GM12891 (cell line): ENCODE data around the gene MYO9A.

Source experiments
- DNase-seq: peaks from one replicate; pipeline ENCODE4 v3.0.0; 2011; ENCODE audit warnings: low spot score; ENCODE audit not compliant: insufficient read length
- FAIRE-seq: peaks from 2 replicates; lab custom pipeline; 2011; peaks lifted over from hg19 to GRCh38; lab: Jason Lieb, UNC
- PAX5 ChIP-seq: IDR thresholded peaks from 2 replicates; pipeline ENCODE4 v1.6.1; 2011; ENCODE audit warnings: low read length, moderate library complexity, mild to moderate bottlenecking; ENCODE audit not compliant: insufficient read depth, severe bottlenecking
- POLR2A ChIP-seq: IDR thresholded peaks from 2 replicates; pipeline ENCODE4 v1.6.1; 2011; ENCODE audit warnings: low read depth, low read length, control low read depth
- POLR2AphosphoS5 ChIP-seq: IDR thresholded peaks from 2 replicates; pipeline ENCODE4 v1.6.1; 2011; ENCODE audit warnings: low read depth, low read length, control low read depth
- POU2F2 ChIP-seq: IDR thresholded peaks from 2 replicates; pipeline ENCODE4 v1.6.1; 2011; ENCODE audit warnings: low read depth, mild to moderate bottlenecking, control low read depth, low read length, moderate library complexity
- SPI1 ChIP-seq: IDR thresholded peaks from 2 replicates; pipeline ENCODE4 v1.6.1; 2011; ENCODE audit warnings: low read depth, low read length, control low read depth
- TAF1 ChIP-seq: IDR thresholded peaks from 2 replicates; pipeline ENCODE4 v1.6.1; 2011; ENCODE audit warnings: low read depth, low read length, control low read depth

The MYO9A gene

DNA sequence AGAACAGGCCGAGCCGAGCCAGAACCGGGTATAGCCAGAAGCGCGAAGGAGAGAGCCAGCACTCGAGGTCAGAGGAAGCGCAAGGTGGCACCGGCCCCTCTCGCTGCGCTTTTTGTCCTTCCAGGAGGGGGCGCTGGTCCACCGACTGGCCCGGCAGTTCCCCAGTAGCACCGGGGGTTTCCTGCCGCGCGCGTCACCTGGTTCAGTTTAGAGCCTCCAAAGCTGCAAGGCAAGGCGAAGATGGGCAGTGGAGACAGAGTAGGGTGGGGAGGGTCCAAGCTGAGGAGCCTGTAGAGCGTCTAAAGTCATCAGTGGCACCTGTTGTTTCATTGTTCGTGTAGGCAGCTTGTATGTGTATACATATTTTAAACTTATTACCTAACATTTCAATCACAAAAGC is 315.2 kb downstream of the MYO9A start:
- DNase-seq = no peak
- no peak for FAIRE-seq
- no peak for TF ChIP-seq POLR2AphosphoS5
- TF ChIP-seq POU2F2 = no peak
- TF ChIP-seq SPI1 = no peak
- TF ChIP-seq TAF1 = no peak
- TF ChIP-seq POLR2A = no peak
- TF ChIP-seq PAX5 = no peak

DNA sequence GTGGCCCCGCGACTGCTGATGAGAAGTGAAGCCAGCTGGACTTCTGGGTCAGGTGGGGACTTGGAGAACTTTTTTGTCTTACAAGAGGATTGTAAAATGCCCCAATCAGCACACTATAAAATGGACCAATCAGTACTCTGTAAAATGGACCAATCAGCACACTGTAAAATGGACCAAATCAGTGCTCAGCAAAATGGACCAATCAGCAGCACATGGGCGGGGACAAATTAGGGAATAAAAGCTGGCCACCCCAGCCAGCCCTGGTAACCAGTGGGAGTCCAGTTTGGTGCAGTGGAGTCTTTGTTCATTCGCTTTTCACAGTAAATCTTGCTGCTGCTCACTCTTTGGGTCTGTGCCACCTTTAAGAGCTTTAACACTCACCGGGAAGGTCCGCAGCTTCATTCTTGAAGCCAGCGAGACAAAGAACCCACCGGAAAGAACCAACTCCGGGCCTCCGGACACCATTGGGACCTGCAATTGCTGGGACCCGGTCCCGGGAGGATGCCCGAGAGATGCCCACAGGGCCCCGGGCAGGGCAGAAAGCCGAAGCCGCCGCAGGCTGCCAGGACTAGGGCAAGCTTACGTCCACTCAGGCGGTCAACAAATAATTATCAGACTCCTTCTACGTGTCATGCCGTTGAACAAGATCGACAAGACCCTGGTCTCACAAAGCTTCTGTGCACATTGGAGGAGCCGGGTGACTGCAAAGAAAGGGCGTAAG is 315.9 kb downstream of the MYO9A start:
- TF ChIP-seq POLR2AphosphoS5 = no peak
- no peak for TF ChIP-seq PAX5
- no peak for TF ChIP-seq POU2F2
- no peak for TF ChIP-seq SPI1
- no peak for TF ChIP-seq TAF1
- TF ChIP-seq POLR2A = no peak
- DNase-seq = no peak
- FAIRE-seq = no peak

DNA sequence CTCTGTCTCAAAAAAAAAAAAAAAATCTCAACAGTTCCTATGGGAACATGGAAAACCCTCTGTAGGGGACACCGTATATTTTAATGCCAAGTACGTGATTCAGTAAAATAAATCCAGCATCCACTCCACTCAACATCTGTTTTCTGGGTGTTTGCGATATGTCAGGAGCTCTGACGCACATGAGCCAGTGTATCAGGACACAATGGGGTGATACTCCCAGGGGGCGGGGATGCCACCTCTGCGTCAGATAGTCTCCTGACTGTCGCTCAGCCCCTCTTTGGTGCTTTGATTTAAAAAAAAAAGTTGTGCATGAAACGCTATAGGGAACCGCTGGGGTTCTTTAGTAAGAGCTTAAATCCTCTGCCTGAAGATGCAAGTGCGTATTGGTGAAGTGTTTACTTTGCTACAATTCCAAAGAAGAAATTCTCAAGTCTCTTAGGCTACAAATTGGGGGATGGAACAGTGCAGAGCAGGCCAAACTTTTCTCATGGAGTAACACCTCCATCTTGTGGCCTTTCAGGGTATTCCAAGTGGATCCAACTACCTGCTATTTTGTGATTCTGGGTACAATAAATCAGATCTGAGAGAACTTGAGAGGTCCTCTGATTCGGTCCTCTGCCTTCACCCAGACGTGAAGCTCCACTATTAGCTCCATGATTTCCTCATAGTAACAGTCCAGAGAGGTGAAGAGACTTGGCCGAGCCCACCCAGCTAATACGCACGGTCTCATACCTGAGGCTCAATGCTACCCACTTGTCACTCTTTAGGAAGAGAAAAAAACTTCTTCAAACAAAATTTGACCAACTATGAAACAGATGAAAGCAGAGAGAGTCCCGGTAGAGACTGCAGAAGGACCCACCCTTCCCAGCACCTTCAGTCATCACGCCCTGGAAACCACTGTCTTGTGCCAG is 316.9 kb downstream of the MYO9A start:
- TF ChIP-seq TAF1 = no peak
- no peak for TF ChIP-seq POLR2A
- no peak for TF ChIP-seq POLR2AphosphoS5
- no peak for TF ChIP-seq POU2F2
- TF ChIP-seq SPI1 = no peak
- TF ChIP-seq PAX5 = no peak
- peak; percentile 83 for FAIRE-seq
- DNase-seq = peak; percentile 53

DNA sequence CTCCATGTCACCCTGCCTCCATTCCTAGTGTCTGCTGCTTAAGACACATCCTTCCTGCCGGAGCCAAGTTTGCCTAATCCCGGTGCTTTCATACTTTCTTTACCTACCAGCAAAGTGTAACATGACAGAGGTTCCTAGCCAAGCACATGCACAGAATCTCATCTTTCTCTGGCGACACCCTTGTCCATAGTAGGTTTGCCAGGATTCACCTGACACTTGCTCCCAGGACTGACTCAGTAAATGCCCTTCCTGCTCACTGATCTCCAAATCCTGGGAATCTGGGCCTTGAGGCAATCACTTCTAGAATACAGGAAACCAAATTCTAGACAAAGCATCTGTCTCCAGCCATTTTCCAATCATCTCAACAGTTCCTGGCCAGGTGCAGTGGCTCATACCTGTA is 317.8 kb downstream of the MYO9A start:
- no peak for TF ChIP-seq POU2F2
- TF ChIP-seq TAF1 = no peak
- TF ChIP-seq PAX5 = no peak
- no peak for TF ChIP-seq POLR2A
- TF ChIP-seq POLR2AphosphoS5 = no peak
- no peak for TF ChIP-seq SPI1
- DNase-seq = no peak
- FAIRE-seq = no peak

DNA sequence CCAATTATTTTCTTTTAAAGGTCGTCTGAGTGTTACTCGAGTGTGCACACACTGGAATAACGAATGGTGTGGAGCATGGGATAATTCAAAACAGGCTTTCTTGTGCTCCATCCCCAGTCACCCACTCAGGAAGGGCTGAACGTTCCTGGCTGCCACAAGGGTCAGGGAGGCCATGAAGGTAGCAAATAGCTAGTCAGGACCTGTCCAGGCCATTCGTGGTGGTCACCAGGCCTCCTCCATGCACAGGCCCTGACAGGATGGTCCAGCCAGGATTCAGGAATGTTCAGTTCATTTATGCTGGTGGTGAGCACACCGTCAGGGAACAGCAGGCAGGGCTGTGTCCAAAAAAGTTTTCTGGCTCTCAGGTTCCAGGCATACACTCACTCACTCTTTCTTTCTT is 319.3 kb downstream of the MYO9A start:
- no peak for FAIRE-seq
- TF ChIP-seq TAF1 (no peak), SPI1 (no peak), POLR2AphosphoS5 (no peak), POU2F2 (no peak), POLR2A (no peak)
- no peak for DNase-seq

DNA sequence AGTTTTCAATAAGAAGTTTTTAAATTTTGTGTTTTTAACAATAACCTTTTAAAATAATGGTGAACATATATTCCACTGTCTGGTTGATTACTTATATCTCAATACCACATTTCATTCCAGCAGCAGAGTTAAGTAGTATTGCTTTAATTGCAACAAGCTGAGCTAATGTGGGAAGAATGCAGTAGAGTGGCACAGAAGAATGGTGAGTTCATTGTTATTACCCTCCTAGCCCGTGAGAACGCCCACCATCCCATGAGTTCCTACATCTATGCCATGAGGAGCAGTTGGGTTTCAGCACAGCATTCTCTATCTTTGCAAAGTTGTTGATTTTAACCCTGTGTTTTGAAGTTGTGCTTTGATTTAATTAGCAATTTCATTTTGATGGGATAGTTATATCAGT is 325.4 kb downstream of the MYO9A start:
- no peak for DNase-seq
- TF ChIP-seq POU2F2 (no peak), POLR2AphosphoS5 (no peak), PAX5 (no peak), POLR2A (no peak), SPI1 (no peak), TAF1 (no peak)
- FAIRE-seq = no peak

DNA sequence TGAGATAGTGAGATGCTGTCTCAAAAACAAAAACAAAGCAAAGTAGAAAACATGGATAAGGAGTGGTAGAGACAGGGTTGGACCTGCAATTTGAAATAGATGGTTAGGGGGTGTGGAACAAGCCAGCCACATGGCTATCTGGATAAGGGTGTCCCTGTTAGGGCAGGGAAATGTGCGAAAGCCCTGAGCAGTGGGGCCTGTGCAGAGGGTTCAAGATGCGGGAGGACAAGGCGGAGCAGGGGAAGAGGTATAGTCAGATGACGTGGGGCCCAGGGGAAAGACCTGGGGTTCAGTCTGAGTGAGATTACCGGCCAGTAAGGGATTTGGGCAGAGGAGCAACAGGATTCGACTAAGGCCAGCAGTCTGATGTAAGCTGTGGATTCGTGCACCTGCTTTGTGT is 326.0 kb downstream of the MYO9A start:
- no peak for TF ChIP-seq PAX5
- TF ChIP-seq POLR2AphosphoS5 = no peak
- TF ChIP-seq SPI1 = no peak
- no peak for TF ChIP-seq TAF1
- no peak for TF ChIP-seq POLR2A
- no peak for TF ChIP-seq POU2F2
- no peak for FAIRE-seq
- no peak for DNase-seq

DNA sequence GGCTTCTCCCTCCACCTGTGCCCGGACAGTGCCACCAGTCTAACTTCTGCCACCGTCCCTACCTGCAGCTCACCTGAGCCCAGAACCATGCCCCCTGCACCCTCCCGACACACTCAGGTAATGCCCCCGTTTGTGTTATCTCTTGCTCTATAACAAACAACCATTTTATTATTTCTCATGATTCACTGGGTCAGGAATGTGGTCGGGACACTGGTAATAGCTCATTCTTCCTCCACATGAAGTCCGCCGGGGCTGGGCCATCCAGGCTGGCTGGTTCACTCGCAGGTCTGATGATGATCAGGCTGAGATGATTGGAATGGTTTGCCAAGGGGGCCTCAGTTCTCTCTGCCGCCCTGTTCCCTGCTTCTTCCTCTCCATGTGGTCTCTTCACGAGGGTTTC is 327.9 kb downstream of the MYO9A start:
- no peak for TF ChIP-seq PAX5
- TF ChIP-seq POLR2AphosphoS5 = no peak
- no peak for TF ChIP-seq SPI1
- no peak for TF ChIP-seq POLR2A
- TF ChIP-seq POU2F2 = no peak
- no peak for TF ChIP-seq TAF1
- FAIRE-seq (no peak), DNase-seq (no peak)

DNA sequence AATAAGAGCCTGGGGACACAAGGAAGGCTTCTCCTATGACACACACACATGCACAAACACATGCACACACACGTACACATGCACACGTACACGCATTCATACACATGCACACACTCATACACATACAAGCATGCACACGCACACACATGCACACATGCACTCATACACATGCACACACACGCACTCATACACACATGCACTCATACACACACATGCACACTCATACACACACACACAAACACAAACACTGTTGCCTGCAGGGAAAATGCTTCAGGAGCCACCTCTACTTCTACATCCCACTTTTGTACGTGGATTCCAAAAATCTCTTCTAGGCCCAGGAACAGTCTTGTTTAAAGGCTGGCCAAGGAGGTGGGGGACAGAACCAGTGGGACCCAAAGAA is 328.3 kb downstream of the MYO9A start:
- DNase-seq = no peak
- FAIRE-seq = no peak
- TF ChIP-seq TAF1 (no peak), POLR2A (no peak), SPI1 (no peak), POLR2AphosphoS5 (no peak), POU2F2 (no peak), PAX5 (no peak)
